ENCODE measurements around the gene ADISSP. TPM values are rescaled to one million over a fixed set of nuclear protein-coding genes. Genes with fewer than 3 reads are reported as not detected.

Gene ADISSP
- total and polyA plus RNA-seq, 2 of the 13 experiments (the other 11 are each of a cell fraction or from before 2014, with no cell fraction given) = 38.3 to 90.6 TPM

- POLR2A ChIA-PET = no interaction called here
- CTCF ChIA-PET (ENCODE audit: low intra/inter-chr PET ratio, low total read pairs) = no interaction called here
- ATAC-seq = no peak
- Histone ChIP-seq H3K79me2 (ENCODE audit: insufficient read depth, low read length) (no peaks in the 10 kb centered on the region), H3K27ac (ENCODE audit: extremely low read length, insufficient read depth, low read length) (no peak overlapping the region), H3K36me3 (replicated peaks in 1 of 2; ENCODE audit: control insufficient read depth in 1 of 2, insufficient read depth in 2 of 2, low read length in 2 of 2) (no peaks in the 10 kb centered on the region), H3K9ac (ENCODE audit: insufficient read depth, low read depth, low read length) (no peak overlapping the region), H3K4me2 (ENCODE audit: low read depth, low read length) (no peak overlapping the region), H4K20me1 (ENCODE audit: insufficient read depth, low read length) (no peaks in the 10 kb centered on the region), H3K4me3 (replicated peaks in 1 of 3; ENCODE audit: insufficient read depth in 1 of 3, low read depth in 2 of 3, low read length in 3 of 3) (no peak overlapping the region), H2AFZ (ENCODE audit: low read length) (no peak overlapping the region), H3K27me3 (ENCODE audit: control insufficient read depth in 1 of 2, insufficient read depth in 2 of 2, low read length in 2 of 2) (peaks cover 3 to 14% of the 10 kb centered on the region in 2 experiments; a peak in 3 of 5 replicates), H3K9me3 (ENCODE audit: low read length) (no peaks in the 10 kb centered on the region), H3K4me1 (ENCODE audit: insufficient read depth, low read length) (peaks cover 62% of the 10 kb centered on the region)
- DNase-seq (ENCODE audit: low spot score) = no peak
- BruUV-seq (replicated peaks) = no TSS peak
- 70% methylated on average over 7 of the region's 7 CpGs for WGBS (ENCODE audit: low lambda C conversion rate)
- in situ Hi-C loops (cut with HindIII; ENCODE audit: extremely low pct_ligation_motif_present, low pct_unique_long_range_greater_than_20kb) = loop anchor here (5.0 kb wide), 1 partner anchor 33 kb away; the partner anchor contains the start of gene SPEF1
- TF ChIP-seq TAF1 (CRISPR knock-in tag; IDR thresholded peaks at IDR 0.05) (no peak), HMG20A (CRISPR knock-in tag; IDR thresholded peaks at IDR 0.05; ENCODE audit: borderline replicate concordance) (no peak), CSRNP1 (CRISPR knock-in tag; IDR thresholded peaks at IDR 0.05) (no peak), HDAC1 (CRISPR knock-in tag; IDR thresholded peaks at IDR 0.05) (no peak), ZNF547 (CRISPR knock-in tag; IDR thresholded peaks at IDR 0.05) (no peak), HNRNPLL (IDR thresholded peaks at IDR 0.05; ENCODE audit: low read depth, low read length, poor library complexity, severe bottlenecking) (no peak), ARID4A (CRISPR knock-in tag; IDR thresholded peaks at IDR 0.05; ENCODE audit: borderline replicate concordance) (no peak)
- FAIRE-seq = no peak
- intact Hi-C loops (cut with micrococcal nuclease; ENCODE audit: unreplicated experiment) = no loop called here
Observed at GRCh38 chr20:3814928-3815495, 47.5 kb upstream of the ADISSP start.

All from HepG2 (cell line).